Neural crest cell (in vitro differentiated cells): ENCODE data around the gene EXTL1. TPM values are rescaled to one million over a fixed set of nuclear protein-coding genes. Genes with fewer than 3 reads are reported as not detected.

Source experiments
- DNase-seq: peaks from one replicate; pipeline ENCODE4 v3.0.0; 2021; ENCODE audit warnings: low read depth, mixed read lengths, low spot score
- H3K27ac Mint-ChIP-seq: one replicate; pipeline ENCODE4 v1.8.0; 2021; ENCODE audit warnings: mild to moderate bottlenecking, mixed read lengths; ENCODE audit not compliant: unreplicated experiment
- H3K27me3 Mint-ChIP-seq: 2 replicates; pipeline ENCODE4 v1.8.0; 2021; ENCODE audit warnings: low read depth, mild to moderate bottlenecking, mixed read lengths
- H3K36me3 Mint-ChIP-seq: 2 replicates; pipeline ENCODE4 v1.8.0; 2021; ENCODE audit warnings: low read depth, mild to moderate bottlenecking, mixed read lengths
- H3K4me1 Mint-ChIP-seq: 2 replicates; pipeline ENCODE4 v1.8.0; 2021; ENCODE audit warnings: mixed read lengths
- H3K4me3 Mint-ChIP-seq: one replicate; pipeline ENCODE4 v1.8.0; 2021; ENCODE audit warnings: mild to moderate bottlenecking, mixed read lengths
- H3K9me3 Mint-ChIP-seq: 2 replicates; pipeline ENCODE4 v1.8.0; 2021; ENCODE audit warnings: mixed read lengths
- CTCF ChIP-seq: fragments of 200-600 bp; sonication (generic); conservative IDR thresholded peaks from 2 replicates; pipeline ENCODE4 v1.5.0; 2021; ENCODE audit warnings: antibody characterized with exemption, mild to moderate bottlenecking
- total RNA-seq: library from RNA; stranded (reverse); gene quantifications from 2 replicates; pipeline ENCODE4 v1.2.1, GENCODE V29; 2021

Gene EXTL1
- total RNA-seq, 1 donor from 2014 or later: 8.1 TPM

- H3K27ac Mint-ChIP-seq: no peak overlapping the region
Observed at GRCh38 chr1:26060832-26061574, 39.4 kb downstream of the EXTL1 start.

DNA sequence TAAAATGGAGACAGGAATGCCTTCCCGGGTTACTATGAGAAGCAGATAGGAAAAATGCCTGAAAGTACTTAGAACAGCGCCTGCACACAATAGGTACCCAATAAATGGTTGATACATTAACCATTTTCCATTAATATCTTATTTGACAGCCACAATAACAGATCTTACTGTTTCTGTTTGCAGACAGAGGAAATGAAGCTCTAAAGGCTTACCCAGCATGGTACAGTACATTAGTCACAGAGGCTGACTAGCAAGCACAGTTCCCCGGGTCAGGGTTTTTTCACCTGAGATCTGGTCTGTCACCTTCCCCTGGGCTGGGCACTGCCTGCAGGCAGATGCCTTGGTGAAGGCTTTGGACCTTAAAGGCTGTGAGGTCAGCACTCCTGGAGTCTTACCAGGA lies 43.0 kb downstream of the EXTL1 start:
- H3K27me3 Mint-ChIP-seq: peaks cover 3% of the 10 kb centered on the region
- H3K4me1 Mint-ChIP-seq: no peaks in the 10 kb centered on the region

More at GRCh38 chr1:26060832-26061574, 39.4 kb downstream of the EXTL1 start:
- TF ChIP-seq CTCF: no peak
- Mint-ChIP-seq H3K27me3 (peaks cover 4% of the 10 kb centered on the region), H3K9me3 (no peaks in the 10 kb centered on the region), H3K4me3 (no peak overlapping the region), H3K4me1 (no peaks in the 10 kb centered on the region), H3K36me3 (no peaks in the 10 kb centered on the region)
- no peak for DNase-seq

GRCh38 chr1:26066160-26066559 lies 44.6 kb downstream of the EXTL1 start:
- Mint-ChIP-seq H3K4me3 (no peak overlapping the region), H3K9me3 (no peaks in the 10 kb centered on the region), H3K4me1 (no peaks in the 10 kb centered on the region), H3K27ac (no peak overlapping the region), H3K36me3 (no peaks in the 10 kb centered on the region), H3K27me3 (peaks cover 3% of the 10 kb centered on the region)
- no peak for DNase-seq
- TF ChIP-seq CTCF: no peak

More for the DNA sequence above, 43.0 kb downstream of the EXTL1 start:
- no peak for TF ChIP-seq CTCF
- H3K36me3 Mint-ChIP-seq: no peaks in the 10 kb centered on the region
- no peak for DNase-seq
- no peak overlapping the region for H3K4me3 Mint-ChIP-seq
- H3K27ac Mint-ChIP-seq: no peak overlapping the region
- no peaks in the 10 kb centered on the region for H3K9me3 Mint-ChIP-seq

- no peaks in the 10 kb centered on the region for H3K9me3 Mint-ChIP-seq
- no peaks in the 10 kb centered on the region for H3K4me1 Mint-ChIP-seq
- no peak overlapping the region for H3K4me3 Mint-ChIP-seq
- H3K27ac Mint-ChIP-seq: no peak overlapping the region
- peaks cover 3% of the 10 kb centered on the region for H3K27me3 Mint-ChIP-seq
- no peak for DNase-seq
- no peak for TF ChIP-seq CTCF
- H3K36me3 Mint-ChIP-seq: no peaks in the 10 kb centered on the region
Observed at GRCh38 chr1:26066857-26067256, 45.3 kb downstream of the EXTL1 start.

- no peak within 1 kb of the TSS for H3K4me3 Mint-ChIP-seq
- TF ChIP-seq CTCF: no peak
- no peaks in the 10 kb centered on the region for H3K9me3 Mint-ChIP-seq
- DNase-seq: no peak
- no peaks in the 10 kb centered on the region for H3K36me3 Mint-ChIP-seq
- H3K4me1 Mint-ChIP-seq: no peaks in the 10 kb centered on the region
- peaks cover 8% of the 10 kb centered on the region for H3K27me3 Mint-ChIP-seq
- no peak within 1 kb of the TSS for H3K27ac Mint-ChIP-seq
Observed at GRCh38 chr1:26067432-26067911, 45.9 kb downstream of the EXTL1 start, which contains the start of gene TRIM63. Gene TRIM63, minus strand, starts transcription at chr1:26067630. Its CDS starts 136 bp downstream, at chr1:26067494.
